Subcutaneous adipose tissue (tissue), 4 donors: ENCODE data around the gene OR7C1. TPM values are rescaled to one million over a fixed set of nuclear protein-coding genes. Genes with fewer than 3 reads are reported as not detected.

Experiments
- total RNA-seq, 4 donors: library from RNA; depleted of rRNA; stranded (reverse); fragments of >200 nt; gene quantifications; one replicate each; pipeline ENCODE4 v1.1.0, GENCODE V29; 2016
- TF ChIP-seq, protein P1 (sequence below): fragments of 450-650 bp; IDR thresholded peaks from one replicate; pipeline ENCODE4 v1.5.1; 2016; ENCODE audit warnings: low read depth, mild to moderate bottlenecking, control low read depth, antibody characterized with exemption, moderate library complexity

The OR7C1 gene
- total RNA-seq, 4 donors from 2014 or later = not detected

DNA sequence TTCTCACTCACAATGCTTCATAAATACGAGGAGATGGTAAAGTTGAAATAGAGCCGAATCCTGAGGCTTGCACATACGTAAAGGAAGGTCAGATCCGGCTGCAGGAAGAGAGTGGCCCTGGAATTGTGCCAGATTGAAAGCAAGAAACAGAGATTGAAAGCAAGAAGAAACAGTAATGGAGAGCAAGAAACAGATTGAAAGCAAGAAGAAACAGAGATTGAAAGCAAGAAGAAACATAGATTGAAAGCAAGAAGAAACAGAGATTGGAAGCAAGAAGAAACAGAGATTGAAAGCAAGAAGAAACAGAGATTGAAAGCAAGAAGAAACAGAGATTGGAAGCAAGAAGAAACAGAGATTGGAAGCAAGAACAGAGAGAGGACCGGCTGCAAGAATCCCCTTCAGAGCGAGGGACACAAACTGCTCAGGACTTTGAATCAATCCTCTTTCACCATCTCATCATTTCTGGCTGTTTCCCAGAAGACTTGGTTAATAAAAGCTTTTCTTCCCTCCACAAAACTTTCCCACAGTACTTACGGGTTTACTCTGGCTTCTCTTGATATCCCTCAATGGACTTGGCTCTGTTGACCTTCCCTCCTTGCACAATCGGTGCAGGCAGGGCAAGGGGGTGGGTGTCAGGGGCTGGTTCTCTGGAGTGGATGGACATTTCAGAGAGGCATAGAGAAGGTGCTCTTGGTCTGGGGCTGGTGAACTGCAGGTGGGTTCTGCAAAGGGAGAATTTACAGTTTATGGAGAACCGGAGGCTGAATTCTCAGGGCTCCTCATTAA, 25.5 kb downstream of the OR7C1 start:
- TF ChIP-seq, protein P1, sequence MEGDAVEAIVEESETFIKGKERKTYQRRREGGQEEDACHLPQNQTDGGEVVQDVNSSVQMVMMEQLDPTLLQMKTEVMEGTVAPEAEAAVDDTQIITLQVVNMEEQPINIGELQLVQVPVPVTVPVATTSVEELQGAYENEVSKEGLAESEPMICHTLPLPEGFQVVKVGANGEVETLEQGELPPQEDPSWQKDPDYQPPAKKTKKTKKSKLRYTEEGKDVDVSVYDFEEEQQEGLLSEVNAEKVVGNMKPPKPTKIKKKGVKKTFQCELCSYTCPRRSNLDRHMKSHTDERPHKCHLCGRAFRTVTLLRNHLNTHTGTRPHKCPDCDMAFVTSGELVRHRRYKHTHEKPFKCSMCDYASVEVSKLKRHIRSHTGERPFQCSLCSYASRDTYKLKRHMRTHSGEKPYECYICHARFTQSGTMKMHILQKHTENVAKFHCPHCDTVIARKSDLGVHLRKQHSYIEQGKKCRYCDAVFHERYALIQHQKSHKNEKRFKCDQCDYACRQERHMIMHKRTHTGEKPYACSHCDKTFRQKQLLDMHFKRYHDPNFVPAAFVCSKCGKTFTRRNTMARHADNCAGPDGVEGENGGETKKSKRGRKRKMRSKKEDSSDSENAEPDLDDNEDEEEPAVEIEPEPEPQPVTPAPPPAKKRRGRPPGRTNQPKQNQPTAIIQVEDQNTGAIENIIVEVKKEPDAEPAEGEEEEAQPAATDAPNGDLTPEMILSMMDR = no peak

DNA sequence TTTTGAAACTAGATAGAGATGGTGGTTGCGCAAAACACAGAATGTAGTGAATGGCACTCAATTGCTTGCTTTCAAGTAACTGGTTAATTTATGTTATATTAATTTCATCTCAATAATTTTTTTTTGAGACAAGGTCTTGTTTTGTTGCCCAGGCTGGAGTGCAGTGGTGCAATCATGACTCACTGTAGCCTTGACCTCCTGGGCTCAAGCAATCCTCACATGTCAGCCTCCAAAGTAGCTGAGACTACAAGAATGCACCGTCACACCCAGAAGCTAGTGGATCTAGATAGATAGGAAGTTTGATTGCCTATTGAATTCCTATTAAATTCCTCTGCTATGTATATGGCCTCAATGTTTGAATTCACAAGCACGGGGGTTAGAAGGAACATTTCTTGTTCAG, 30.2 kb downstream of the OR7C1 start:
- TF ChIP-seq, protein P1 = no peak

DNA sequence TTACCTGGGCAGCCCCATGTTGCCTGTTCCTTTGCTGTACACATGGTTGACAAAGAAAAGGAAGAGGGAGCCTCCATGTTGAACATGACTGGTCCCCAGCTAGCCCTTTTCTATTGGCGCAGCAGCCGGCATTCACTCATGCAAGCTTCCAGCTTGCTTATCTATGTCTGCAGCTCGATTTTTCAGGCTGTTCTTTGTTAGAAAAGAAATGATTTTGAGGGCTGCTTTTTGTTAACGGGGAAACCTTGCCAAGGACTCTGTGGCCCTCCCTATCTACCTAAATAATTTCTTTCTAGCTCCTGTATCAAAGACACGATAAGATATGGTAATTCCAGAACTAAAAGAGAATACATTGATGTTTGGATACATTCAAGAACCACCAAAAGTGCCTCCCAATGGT, 36.2 kb downstream of the OR7C1 start:
- TF ChIP-seq, protein P1 = no peak

DNA sequence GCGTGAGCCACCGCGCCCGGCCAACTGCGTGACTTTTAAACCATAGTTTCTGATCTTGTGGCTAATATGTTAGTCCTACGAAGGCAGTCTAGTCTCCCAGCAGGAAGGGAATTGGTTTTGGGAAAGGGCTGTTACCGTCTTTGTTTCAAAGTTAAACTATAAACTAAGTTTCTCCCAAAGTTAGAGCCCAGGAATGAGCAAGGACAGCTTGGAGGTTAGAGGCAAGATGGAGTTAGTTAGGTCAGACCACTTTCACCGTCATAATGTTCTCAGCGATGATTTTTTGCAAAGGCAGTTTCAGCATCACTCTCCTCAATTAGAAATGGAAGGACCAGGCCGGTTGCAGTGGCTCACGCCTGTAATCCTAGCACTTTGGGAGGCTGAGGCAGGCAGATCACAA, 39.0 kb downstream of the OR7C1 start:
- TF ChIP-seq, protein P1 = no peak

DNA sequence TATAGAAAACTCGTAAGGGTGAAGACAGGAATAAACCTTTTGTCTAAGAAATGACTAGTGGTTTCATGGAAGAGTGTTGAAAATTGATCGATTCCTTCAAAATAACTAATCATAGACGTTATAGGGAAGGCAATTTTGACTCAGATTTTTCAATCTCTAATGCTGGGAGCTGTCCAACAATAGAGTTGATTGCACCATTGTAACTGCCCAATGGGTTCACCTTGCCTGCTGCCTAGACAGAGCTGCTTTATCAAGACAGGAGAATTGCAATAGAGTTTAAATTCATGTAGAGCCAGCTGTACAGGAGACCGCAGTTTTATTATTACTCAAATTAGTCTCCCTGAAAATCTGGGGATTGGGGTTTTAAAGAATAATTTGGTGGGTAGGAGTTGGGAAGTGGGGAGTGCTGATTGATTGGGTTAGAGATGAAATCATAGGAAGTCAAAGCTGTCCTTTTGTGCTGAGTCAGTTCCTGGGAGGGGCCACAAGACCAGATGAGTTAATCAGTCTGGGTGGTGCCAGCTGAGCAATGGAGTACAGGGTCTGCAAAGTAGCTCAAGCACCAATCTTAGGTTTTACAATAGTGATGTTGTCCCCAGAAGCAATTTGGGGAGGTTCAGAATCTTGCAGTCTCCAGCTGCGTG, 39.8 kb downstream of the OR7C1 start:
- TF ChIP-seq, protein P1 = no peak

DNA sequence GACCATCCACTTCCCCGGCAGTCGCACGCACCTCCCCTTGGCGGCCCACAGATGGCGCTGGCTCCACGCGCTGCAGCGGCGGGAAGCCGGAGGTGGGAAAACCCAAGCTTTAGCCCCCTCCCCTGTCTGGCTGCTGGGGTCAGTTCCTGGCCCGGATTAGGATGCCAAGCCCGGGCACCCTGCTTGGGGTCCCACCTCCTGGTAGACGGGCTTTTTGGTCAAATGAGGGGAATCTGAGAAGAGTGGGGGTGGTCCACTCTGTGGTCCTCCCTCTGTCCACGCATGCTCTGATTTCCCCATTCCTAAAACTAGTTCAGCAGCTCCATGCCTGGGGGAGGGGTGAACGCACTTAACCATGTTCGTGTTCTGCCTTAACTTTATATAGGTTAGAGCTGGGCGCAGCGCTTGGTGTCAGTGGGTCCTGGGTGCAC, 48.5 kb downstream of the OR7C1 start:
- TF ChIP-seq, protein P1 = no peak

DNA sequence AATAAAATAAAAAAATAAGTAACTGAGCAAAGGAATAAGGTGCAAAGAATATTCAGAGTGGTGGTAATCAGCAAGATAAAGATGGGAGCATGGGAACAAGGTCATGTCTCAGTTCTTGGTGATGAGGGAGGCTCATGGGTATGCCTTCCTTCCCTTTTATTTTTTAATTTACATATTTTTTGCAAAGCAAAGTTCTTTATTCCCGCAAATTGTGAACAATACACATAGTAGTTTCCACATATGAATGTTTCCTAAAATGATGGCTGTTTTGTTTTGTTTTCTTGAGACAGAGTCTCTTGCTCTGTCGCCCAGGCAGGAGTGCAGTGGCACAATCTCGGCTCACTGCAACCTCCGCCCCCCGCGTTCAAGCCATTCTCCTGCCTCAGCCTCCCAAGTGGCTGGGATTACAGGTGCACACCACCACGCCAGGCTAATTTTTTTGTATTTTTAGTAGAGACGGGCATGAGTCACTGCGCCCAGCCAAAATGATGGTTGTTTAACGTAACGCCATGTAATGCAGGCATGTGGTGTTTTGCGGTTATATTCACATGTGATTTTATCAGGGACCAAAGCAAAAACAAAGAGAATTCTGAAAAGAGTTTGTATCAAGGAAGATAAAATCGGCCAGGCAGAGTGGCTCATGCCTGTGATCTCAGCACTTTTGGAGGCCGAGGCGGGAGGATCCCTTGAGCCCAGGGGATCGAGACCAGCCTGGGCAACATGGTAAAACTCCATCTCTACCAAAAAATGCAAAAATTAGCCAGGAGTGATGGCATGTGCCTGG, 52.2 kb downstream of the OR7C1 start:
- TF ChIP-seq, protein P1 = no peak
